Transverse colon (tissue), 4 donors: ENCODE measurements around the gene OR10H5.

ENCODE experiments used
- CTCF ChIP-seq, 5 experiments: fragments of 200-600 bp in 3 of 5; fragments of 450-650 bp in 2 of 5; sonication (generic) in 3 of 5; IDR thresholded peaks; 1 replicate in 2 of 5; 2 replicates in 3 of 5; pipeline ENCODE4 v1.5.1; 2016 to 2017; ENCODE audit warnings: antibody characterized with exemption in 5 of 5, inconsistent platforms in 3 of 5, mild to moderate bottlenecking in 2 of 5, moderate library complexity in 1 of 5
- POLR2A ChIP-seq: fragments of 450-650 bp; IDR thresholded peaks from one replicate; pipeline ENCODE4 v1.6.1; 2016; ENCODE audit warnings: antibody characterized with exemption, mild to moderate bottlenecking, moderate library complexity
- POLR2AphosphoS5 ChIP-seq, 3 donors: sonication (generic); formaldehyde crosslinking; IDR thresholded peaks; one replicate each; pipeline ENCODE4 v1.6.1; 2016; ENCODE audit warnings: antibody characterized with exemption in 3 of 3

- no peak for TF ChIP-seq POLR2A
- TF ChIP-seq CTCF (IDR thresholded peaks at IDR 0.05), result no peak
- no peak for TF ChIP-seq POLR2AphosphoS5 (IDR thresholded peaks at IDR 0.05)
Observed at GRCh38 chr19:15758379-15758778, 29.1 kb upstream of the OR10H5 start.
